ENCODE data around the gene LSM3.

- TF ChIP-seq CTCF (IDR thresholded peaks at IDR 0.05) (no peak), POLR2A (IDR thresholded peaks at IDR 0.05) (no peak)
Measured at GRCh38 chr3:14210290-14210688, 31.7 kb downstream of the LSM3 start.
